ENCODE data around the gene SLC35A2. TPM values are rescaled to one million over a fixed set of nuclear protein-coding genes. Genes with fewer than 3 reads are reported as not detected.

Gene SLC35A2
- total RNA-seq, 4 donors from 2014 or later: 17.1 to 32.3 (median 24.3) TPM

DNA sequence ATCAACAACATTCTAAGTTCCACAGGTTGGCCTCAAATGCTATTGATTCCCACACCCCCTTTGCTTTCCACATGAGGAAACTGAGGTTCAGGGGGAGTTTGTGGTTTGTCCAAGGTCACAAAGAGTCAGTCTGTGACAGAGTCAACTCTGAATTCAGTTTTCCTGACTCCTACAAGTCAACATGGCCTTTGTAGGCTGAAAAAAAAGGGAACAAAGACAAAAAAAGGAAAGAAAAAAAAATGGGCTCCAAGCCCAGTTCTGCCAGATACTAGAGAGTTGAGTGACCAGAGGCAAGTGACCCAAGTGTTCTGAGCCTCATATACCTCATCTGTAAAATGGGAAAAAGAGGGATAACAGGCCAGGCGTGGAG, 23.8 kb upstream of the SLC35A2 start:
- WGBS: 88% methylated on average over 1 of the region's 1 CpG
- Histone ChIP-seq H3K36me3 (peaks cover 16% of the 10 kb centered on the region), H3K27ac (no peak overlapping the region), H3K4me3 (no peak overlapping the region), H3K27me3 (no peaks in the 10 kb centered on the region), H3K9me3 (no peaks in the 10 kb centered on the region), H3K4me1 (no peaks in the 10 kb centered on the region)
- no peak for TF ChIP-seq POLR2AphosphoS5 (IDR thresholded peaks at IDR 0.05)
- TF ChIP-seq POLR2A (IDR thresholded peaks at IDR 0.05): no peak
- no peak for TF ChIP-seq EP300 (IDR thresholded peaks at IDR 0.05)
- TF ChIP-seq, protein P1, sequence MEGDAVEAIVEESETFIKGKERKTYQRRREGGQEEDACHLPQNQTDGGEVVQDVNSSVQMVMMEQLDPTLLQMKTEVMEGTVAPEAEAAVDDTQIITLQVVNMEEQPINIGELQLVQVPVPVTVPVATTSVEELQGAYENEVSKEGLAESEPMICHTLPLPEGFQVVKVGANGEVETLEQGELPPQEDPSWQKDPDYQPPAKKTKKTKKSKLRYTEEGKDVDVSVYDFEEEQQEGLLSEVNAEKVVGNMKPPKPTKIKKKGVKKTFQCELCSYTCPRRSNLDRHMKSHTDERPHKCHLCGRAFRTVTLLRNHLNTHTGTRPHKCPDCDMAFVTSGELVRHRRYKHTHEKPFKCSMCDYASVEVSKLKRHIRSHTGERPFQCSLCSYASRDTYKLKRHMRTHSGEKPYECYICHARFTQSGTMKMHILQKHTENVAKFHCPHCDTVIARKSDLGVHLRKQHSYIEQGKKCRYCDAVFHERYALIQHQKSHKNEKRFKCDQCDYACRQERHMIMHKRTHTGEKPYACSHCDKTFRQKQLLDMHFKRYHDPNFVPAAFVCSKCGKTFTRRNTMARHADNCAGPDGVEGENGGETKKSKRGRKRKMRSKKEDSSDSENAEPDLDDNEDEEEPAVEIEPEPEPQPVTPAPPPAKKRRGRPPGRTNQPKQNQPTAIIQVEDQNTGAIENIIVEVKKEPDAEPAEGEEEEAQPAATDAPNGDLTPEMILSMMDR (IDR thresholded peaks at IDR 0.05): no peak
- no peak for DNase-seq (ENCODE audit: low spot score in 2 of 2)

DNA sequence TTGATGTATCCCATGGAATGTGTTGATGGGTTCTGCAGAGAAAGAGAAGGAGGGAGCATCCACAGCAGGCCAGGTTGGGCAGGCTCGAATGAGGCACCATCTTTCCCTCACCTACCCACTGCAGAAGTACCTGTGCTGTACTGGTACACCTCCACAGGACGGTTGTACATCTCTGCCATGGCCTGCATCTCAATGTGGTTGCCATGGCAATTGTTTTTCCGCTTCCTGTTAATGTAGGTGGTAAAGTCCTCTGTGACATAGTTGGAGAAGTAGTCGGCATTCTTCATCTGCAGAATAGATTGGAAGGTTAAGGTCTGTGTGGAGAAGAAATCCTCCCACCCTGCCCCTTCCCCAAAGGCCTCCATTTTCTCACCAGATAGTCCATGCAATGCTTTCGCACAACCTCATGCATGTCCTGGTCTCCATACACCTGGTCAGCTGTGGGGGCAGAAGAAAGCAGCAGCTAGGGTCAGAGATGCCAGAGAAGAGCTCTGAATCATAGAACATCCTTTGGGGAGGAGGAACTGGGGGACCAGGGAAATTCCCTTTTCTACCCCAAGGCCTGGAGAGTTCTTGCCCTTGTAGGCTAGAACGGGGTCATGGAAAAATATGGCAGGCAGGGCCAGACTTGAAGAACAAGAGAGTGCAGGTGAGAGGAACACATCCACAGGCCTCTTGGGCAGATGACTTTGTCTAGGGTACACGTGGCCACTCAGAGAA, 23.3 kb upstream of the SLC35A2 start:
- Histone ChIP-seq H3K36me3 (peaks cover 21% of the 10 kb centered on the region), H3K4me3 (no peak overlapping the region), H3K9me3 (no peaks in the 10 kb centered on the region), H3K27ac (no peak overlapping the region), H3K4me1 (no peaks in the 10 kb centered on the region), H3K27me3 (no peaks in the 10 kb centered on the region)
- 68% methylated on average over 7 of the region's 7 CpGs for WGBS
- DNase-seq (ENCODE audit: low spot score in 2 of 2): no peak
- TF ChIP-seq, protein P1 (IDR thresholded peaks at IDR 0.05): no peak

DNA sequence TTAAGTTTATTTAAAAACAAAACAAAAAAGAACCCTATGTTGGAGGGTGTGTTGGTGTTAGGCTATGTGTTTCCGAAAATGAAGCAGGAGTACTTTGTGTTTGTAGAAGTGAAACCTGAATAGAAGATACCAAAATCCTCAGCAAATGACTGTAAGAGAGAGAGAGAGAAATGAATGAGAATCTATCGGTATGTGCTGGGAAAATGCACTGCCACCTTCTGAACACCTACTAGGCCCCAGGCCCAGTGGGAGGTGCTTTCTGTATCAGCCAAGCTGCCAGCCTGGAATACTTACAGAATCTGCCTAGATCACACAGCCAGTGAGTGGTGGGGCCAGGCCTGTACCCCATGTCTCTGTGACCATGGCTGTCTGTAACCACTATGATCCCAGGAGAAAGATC, 22.3 kb upstream of the SLC35A2 start:
- no peak for TF ChIP-seq EP300 (IDR thresholded peaks at IDR 0.05)
- Histone ChIP-seq H3K27me3 (no peaks in the 10 kb centered on the region), H3K9me3 (no peaks in the 10 kb centered on the region), H3K4me1 (no peaks in the 10 kb centered on the region), H3K4me3 (no peak overlapping the region), H3K27ac (no peak overlapping the region), H3K36me3 (peaks cover 27% of the 10 kb centered on the region)
- 97% methylated on average over 2 of the region's 2 CpGs for WGBS
- no peak for DNase-seq (ENCODE audit: low spot score in 2 of 2)

DNA sequence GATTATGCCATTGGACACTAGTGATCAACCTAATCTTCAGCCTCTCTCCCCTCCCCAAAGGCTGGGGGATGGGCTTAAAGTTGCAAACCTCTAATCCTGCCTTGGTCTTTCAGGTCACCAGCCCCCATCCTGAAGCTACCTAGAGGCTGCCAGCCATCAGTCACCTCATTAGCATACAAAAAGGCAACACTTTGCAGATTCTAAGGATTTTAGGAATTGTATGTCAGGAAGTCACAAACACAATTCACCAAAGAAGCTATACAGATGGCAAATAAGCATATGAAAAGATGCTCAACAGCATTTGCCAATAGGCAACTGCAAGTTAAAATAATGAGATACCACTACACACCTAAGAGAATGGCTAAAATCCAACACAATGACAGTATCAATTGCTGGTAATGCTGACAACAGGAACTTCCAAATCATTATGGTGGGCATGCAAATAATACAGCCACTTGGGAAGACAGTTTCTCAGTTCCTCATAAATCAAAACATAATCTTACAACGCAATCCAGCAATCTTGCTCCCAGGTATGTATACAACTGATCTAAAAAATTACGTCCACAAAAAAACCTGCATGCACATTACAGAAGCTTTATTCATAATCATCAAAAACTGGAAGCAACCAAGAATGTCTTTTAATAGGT, 16.4 kb upstream of the SLC35A2 start:
- Histone ChIP-seq H3K27ac (no peak overlapping the region), H3K9me3 (no peaks in the 10 kb centered on the region), H3K4me3 (no peak overlapping the region), H3K27me3 (no peaks in the 10 kb centered on the region), H3K36me3 (peaks cover 31% of the 10 kb centered on the region), H3K4me1 (no peaks in the 10 kb centered on the region)
- no peak for TF ChIP-seq POLR2AphosphoS5 (IDR thresholded peaks at IDR 0.05)
- TF ChIP-seq, protein P1 (IDR thresholded peaks at IDR 0.05): no peak
- TF ChIP-seq EP300 (IDR thresholded peaks at IDR 0.05): no peak
- TF ChIP-seq POLR2A (IDR thresholded peaks at IDR 0.05): no peak
- WGBS: 67% methylated on average over 2 of the region's 2 CpGs
- DNase-seq (ENCODE audit: low spot score in 2 of 2): no peak

DNA sequence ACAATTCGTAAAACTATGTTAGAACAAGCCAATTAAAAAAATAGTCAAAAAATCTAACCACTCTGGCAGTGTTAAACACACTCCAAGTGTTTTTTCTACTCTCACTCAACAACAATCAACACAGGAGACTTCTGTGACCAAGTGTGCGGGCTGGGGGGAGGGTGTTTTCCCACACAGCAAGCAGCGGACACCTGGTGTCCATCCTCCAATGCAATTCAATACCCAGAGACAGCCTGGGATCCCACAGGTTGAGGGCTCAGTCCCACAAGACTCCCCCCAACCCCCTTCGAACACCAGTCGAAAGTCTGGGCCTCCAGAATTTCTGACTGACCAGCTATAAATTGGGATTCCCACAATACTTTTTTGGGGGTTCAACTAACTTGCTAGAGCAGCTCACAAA, 15.7 kb upstream of the SLC35A2 start:
- Histone ChIP-seq H3K4me3 (no peak overlapping the region), H3K27ac (no peak overlapping the region), H3K36me3 (peaks cover 37% of the 10 kb centered on the region), H3K4me1 (no peaks in the 10 kb centered on the region), H3K9me3 (no peaks in the 10 kb centered on the region), H3K27me3 (no peaks in the 10 kb centered on the region)
- DNase-seq (ENCODE audit: low spot score in 2 of 2): no peak
- WGBS: 73% methylated on average over 5 of the region's 5 CpGs
- TF ChIP-seq, protein P1 (IDR thresholded peaks at IDR 0.05): no peak
- no peak for TF ChIP-seq POLR2A (IDR thresholded peaks at IDR 0.05)
- TF ChIP-seq POLR2AphosphoS5 (IDR thresholded peaks at IDR 0.05): no peak
- TF ChIP-seq EP300 (IDR thresholded peaks at IDR 0.05): no peak
